ENCODE measurements around the gene SKI. TPM values are rescaled to one million over a fixed set of nuclear protein-coding genes. Genes with fewer than 3 reads are reported as not detected.

The SKI gene
- total RNA-seq, 1 donor from 2014 or later = 90.0 TPM

DNA sequence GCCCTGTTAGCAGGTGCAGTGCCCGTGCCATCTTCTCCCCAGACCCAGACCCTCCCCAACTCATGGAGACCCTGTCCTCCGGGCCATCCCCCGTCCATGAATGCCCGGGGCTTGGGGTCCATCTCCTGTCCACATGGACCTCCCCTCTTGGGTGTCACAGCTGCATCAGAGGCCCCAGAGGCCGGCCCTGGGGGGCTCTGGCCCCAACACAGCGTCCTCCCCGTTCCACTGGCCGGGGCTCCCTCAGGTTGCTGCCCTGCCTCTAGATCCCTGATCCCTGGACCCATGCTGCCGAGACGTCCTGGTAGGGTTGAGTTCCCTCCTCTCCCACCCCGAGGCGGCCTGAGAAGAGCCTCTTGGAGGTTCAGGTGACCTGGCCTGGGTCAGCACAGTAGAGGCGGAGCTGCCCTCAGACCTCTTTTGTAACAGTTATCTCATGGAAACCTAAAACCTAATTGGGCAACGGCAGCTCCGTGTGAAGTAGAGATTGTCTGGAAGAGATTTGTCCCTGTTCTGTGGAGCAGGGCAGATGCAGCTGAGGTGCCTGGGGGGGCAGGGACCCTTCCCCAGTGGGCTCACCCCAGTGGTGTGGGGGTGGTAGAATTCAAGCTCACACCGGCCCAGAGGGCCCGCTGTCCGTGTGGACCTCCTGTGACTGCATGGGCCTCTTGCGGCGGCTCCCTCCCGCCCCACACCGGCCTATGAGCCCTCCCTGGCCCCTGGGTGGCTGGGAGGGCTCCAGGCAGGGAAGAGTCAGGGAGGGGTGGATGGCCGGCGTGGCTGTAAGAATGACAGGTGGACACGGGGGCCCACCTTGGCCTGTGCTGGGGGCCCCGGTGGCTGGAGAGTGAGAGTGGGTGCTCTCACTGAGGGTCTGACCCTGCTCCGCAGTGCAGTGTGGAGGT is 56.1 kb downstream of the SKI start:
- intact Hi-C loops (cut with DNase I) = no loop called here
- Histone ChIP-seq H3K4me1 (peaks cover 43% of the 10 kb centered on the region), H3K4me3 (no peak overlapping the region), H3K27me3 (ENCODE audit: low read depth) (no peaks in the 10 kb centered on the region), H3K9me3 (no peaks in the 10 kb centered on the region), H3K36me3 (no peaks in the 10 kb centered on the region), H3K27ac (peak overlapping the region; percentile 24)
- peak; percentile 41 for DNase-seq
- TF ChIP-seq, protein P1, sequence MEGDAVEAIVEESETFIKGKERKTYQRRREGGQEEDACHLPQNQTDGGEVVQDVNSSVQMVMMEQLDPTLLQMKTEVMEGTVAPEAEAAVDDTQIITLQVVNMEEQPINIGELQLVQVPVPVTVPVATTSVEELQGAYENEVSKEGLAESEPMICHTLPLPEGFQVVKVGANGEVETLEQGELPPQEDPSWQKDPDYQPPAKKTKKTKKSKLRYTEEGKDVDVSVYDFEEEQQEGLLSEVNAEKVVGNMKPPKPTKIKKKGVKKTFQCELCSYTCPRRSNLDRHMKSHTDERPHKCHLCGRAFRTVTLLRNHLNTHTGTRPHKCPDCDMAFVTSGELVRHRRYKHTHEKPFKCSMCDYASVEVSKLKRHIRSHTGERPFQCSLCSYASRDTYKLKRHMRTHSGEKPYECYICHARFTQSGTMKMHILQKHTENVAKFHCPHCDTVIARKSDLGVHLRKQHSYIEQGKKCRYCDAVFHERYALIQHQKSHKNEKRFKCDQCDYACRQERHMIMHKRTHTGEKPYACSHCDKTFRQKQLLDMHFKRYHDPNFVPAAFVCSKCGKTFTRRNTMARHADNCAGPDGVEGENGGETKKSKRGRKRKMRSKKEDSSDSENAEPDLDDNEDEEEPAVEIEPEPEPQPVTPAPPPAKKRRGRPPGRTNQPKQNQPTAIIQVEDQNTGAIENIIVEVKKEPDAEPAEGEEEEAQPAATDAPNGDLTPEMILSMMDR (IDR thresholded peaks at IDR 0.05) = no peak
- peak in 1 of 2 donors; percentile 11 for ATAC-seq

GRCh38 chr1:2284932-2285331 is 56.8 kb downstream of the SKI start:
- H3K36me3 ChIP-seq = no peaks in the 10 kb centered on the region
- TF ChIP-seq, protein P1 (IDR thresholded peaks at IDR 0.05) = no peak
- H3K4me1 ChIP-seq = peaks cover 43% of the 10 kb centered on the region
- peak overlapping the region; percentile 24 for H3K27ac ChIP-seq
- H3K4me3 ChIP-seq = no peak overlapping the region
- ATAC-seq (no peak), DNase-seq (no peak)
- intact Hi-C loops (cut with DNase I) = no loop called here
- no peaks in the 10 kb centered on the region for H3K9me3 ChIP-seq
- no peaks in the 10 kb centered on the region for H3K27me3 ChIP-seq (ENCODE audit: low read depth)

- TF ChIP-seq, protein P1 (IDR thresholded peaks at IDR 0.05) = no peak
- DNase-seq (peak; percentile 26), ATAC-seq (no peak)
- no peaks in the 10 kb centered on the region for H3K36me3 ChIP-seq
- no peak overlapping the region for H3K4me3 ChIP-seq
- H3K4me1 ChIP-seq = peaks cover 60% of the 10 kb centered on the region
- H3K27me3 ChIP-seq (ENCODE audit: low read depth) = no peaks in the 10 kb centered on the region
- H3K27ac ChIP-seq = no peak overlapping the region
- no peaks in the 10 kb centered on the region for H3K9me3 ChIP-seq
- intact Hi-C loops (cut with DNase I) = no loop called here
Observed at GRCh38 chr1:2286923-2287322, 58.8 kb downstream of the SKI start.

DNA sequence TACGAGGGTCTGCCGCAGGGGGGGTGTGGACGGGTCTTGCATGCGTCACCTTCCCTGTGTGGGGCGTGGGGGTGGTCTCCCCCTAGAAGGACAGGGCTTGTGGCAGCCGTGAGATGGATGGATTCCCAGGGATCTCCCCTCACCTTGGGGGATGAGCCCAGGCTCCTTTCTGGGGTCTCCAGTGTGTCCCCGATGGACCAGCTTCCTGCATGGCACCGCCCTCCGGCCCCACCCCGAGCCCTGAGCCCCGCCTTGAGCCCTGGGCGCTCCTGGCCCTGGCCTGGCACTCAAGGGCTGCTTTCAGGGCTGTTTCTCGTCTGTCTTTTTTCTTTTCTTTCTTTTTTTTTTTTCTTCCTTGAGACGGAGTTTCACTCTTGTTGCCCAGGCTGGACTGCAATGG is 59.5 kb downstream of the SKI start:
- Histone ChIP-seq H3K9me3 (no peaks in the 10 kb centered on the region), H3K4me1 (peaks cover 67% of the 10 kb centered on the region), H3K27me3 (ENCODE audit: low read depth) (no peaks in the 10 kb centered on the region), H3K27ac (no peak overlapping the region), H3K4me3 (no peak overlapping the region), H3K36me3 (no peaks in the 10 kb centered on the region)
- DNase-seq = no peak
- no peak for ATAC-seq
- TF ChIP-seq, protein P1 (IDR thresholded peaks at IDR 0.05) = no peak
- intact Hi-C loops (cut with DNase I) = no loop called here

- intact Hi-C loops (cut with DNase I) = no loop called here
- no peak overlapping the region for H3K27ac ChIP-seq
- TF ChIP-seq, protein P1 (IDR thresholded peaks at IDR 0.05) = no peak
- no peaks in the 10 kb centered on the region for H3K9me3 ChIP-seq
- H3K4me1 ChIP-seq = peaks cover 72% of the 10 kb centered on the region
- H3K36me3 ChIP-seq = no peaks in the 10 kb centered on the region
- H3K4me3 ChIP-seq = no peak overlapping the region
- H3K27me3 ChIP-seq (ENCODE audit: low read depth) = no peaks in the 10 kb centered on the region
- DNase-seq (no peak), ATAC-seq (no peak)
Observed at GRCh38 chr1:2288311-2288710, 60.2 kb downstream of the SKI start.

Measured in lower lobe of right lung (tissue), 2 donors.